Skin epidermis (tissue), 12 donors: ENCODE measurements around the gene EDIL3.
"Not testable (repeated sequence)": the region's sequence is repeated elsewhere in the genome, so short reads cannot be mapped to it uniquely, and the experiment has no call there.

Experiments
- H3K27ac ChIP-seq, 21 experiments: fragments of 200-600 bp; sonication (generic) in 11 of 21; one replicate each; pipeline ENCODE4 v1.5.0; 2020; ENCODE audit warnings: mild to moderate bottlenecking in 3 of 21, inconsistent platforms in 2 of 21, moderate library complexity in 2 of 21
- H3K4me3 ChIP-seq, 7 experiments: fragments of 200-600 bp; sonication (generic) in 2 of 7; one replicate each; pipeline ENCODE4 v1.5.0; 2020; ENCODE audit warnings: inconsistent platforms in 2 of 7, mild to moderate bottlenecking in 2 of 7, moderate library complexity in 1 of 7

The EDIL3 gene

GRCh38 chr5:84312280-84312679 is 72.4 kb downstream of the EDIL3 start:
- H3K4me3 ChIP-seq, H3K27ac ChIP-seq: not testable (repeated sequence)

- H3K4me3 ChIP-seq, H3K27ac ChIP-seq: not testable (repeated sequence)
Observed at GRCh38 chr5:84309850-84310249, 74.8 kb downstream of the EDIL3 start.

- Histone ChIP-seq H3K4me3 (no peak overlapping the region), H3K27ac (no peak overlapping the region)
Observed at GRCh38 chr5:84306601-84307000, 78.1 kb downstream of the EDIL3 start.

GRCh38 chr5:84304599-84304998 is 80.1 kb downstream of the EDIL3 start:
- no peak overlapping the region for H3K4me3 ChIP-seq
- no peak overlapping the region for H3K27ac ChIP-seq

- H3K27ac ChIP-seq, result no peak overlapping the region
Observed at GRCh38 chr5:84303315-84303714, 81.4 kb downstream of the EDIL3 start.

GRCh38 chr5:84301535-84301934 is 83.1 kb downstream of the EDIL3 start:
- Histone ChIP-seq H3K27ac (no peak overlapping the region), H3K4me3 (no peak overlapping the region)

More at GRCh38 chr5:84303315-84303714, 81.4 kb downstream of the EDIL3 start:
- H3K4me3 ChIP-seq, result no peak overlapping the region

- no peak overlapping the region for H3K27ac ChIP-seq
- no peak overlapping the region for H3K4me3 ChIP-seq
Observed at GRCh38 chr5:84299959-84300358, 84.7 kb downstream of the EDIL3 start.

- no peak overlapping the region for H3K27ac ChIP-seq
- no peak overlapping the region for H3K4me3 ChIP-seq
Observed at GRCh38 chr5:84298628-84299027, 86.1 kb downstream of the EDIL3 start.

GRCh38 chr5:84297641-84298040 is 87.0 kb downstream of the EDIL3 start:
- not testable (repeated sequence) for H3K4me3 ChIP-seq, H3K27ac ChIP-seq

GRCh38 chr5:84292788-84293653 is 91.7 kb downstream of the EDIL3 start:
- H3K27ac ChIP-seq, result no peak overlapping the region
- no peak overlapping the region for H3K4me3 ChIP-seq

- Histone ChIP-seq H3K27ac (no peak overlapping the region), H3K4me3 (no peak overlapping the region)
Observed at GRCh38 chr5:84292000-84292642, 92.6 kb downstream of the EDIL3 start.

- no peak overlapping the region for H3K27ac ChIP-seq
- no peak overlapping the region for H3K4me3 ChIP-seq
Observed at GRCh38 chr5:84290673-84291072, 94.0 kb downstream of the EDIL3 start.

- Histone ChIP-seq H3K27ac (no peak overlapping the region), H3K4me3 (no peak overlapping the region)
Observed at GRCh38 chr5:84290161-84290560, 94.5 kb downstream of the EDIL3 start.

GRCh38 chr5:84287951-84288350 is 96.7 kb downstream of the EDIL3 start:
- Histone ChIP-seq H3K27ac (no peak overlapping the region), H3K4me3 (no peak overlapping the region)

- H3K4me3 ChIP-seq, result no peak overlapping the region
- no peak overlapping the region for H3K27ac ChIP-seq
Observed at GRCh38 chr5:84286662-84287061, 98.0 kb downstream of the EDIL3 start.

GRCh38 chr5:84285641-84286637 is 98.7 kb downstream of the EDIL3 start:
- Histone ChIP-seq H3K27ac (no peak overlapping the region), H3K4me3 (no peak overlapping the region)

GRCh38 chr5:84281383-84281782 is 103.3 kb downstream of the EDIL3 start:
- H3K27ac ChIP-seq, result no peak overlapping the region
- H3K4me3 ChIP-seq, result no peak overlapping the region

- Histone ChIP-seq H3K27ac (no peak overlapping the region), H3K4me3 (no peak overlapping the region)
Observed at GRCh38 chr5:84279234-84279633, 105.4 kb downstream of the EDIL3 start.

- Histone ChIP-seq H3K27ac (no peak overlapping the region), H3K4me3 (no peak overlapping the region)
Observed at GRCh38 chr5:84275609-84276008, 109.1 kb downstream of the EDIL3 start.
